Esophagus squamous epithelium (tissue), 4 donors: ENCODE measurements around the gene ARVCF.

ENCODE experiments used
- POLR2A ChIP-seq, 4 donors: fragments of 450-650 bp; IDR thresholded peaks; one replicate each; pipeline ENCODE4 v1.6.1; 2017; ENCODE audit warnings: antibody characterized with exemption in 4 of 4, mild to moderate bottlenecking in 4 of 4, moderate library complexity in 3 of 4
- TF ChIP-seq, protein P1 (sequence below), 6 experiments: fragments of 450-650 bp in 4 of 6; fragments of 200-600 bp in 2 of 6; sonication (generic) in 2 of 6; IDR thresholded peaks; one replicate each; pipeline ENCODE4 v1.5.1; 2016 to 2019; ENCODE audit warnings: antibody characterized with exemption in 6 of 6, mild to moderate bottlenecking in 4 of 6, moderate library complexity in 4 of 6

DNA sequence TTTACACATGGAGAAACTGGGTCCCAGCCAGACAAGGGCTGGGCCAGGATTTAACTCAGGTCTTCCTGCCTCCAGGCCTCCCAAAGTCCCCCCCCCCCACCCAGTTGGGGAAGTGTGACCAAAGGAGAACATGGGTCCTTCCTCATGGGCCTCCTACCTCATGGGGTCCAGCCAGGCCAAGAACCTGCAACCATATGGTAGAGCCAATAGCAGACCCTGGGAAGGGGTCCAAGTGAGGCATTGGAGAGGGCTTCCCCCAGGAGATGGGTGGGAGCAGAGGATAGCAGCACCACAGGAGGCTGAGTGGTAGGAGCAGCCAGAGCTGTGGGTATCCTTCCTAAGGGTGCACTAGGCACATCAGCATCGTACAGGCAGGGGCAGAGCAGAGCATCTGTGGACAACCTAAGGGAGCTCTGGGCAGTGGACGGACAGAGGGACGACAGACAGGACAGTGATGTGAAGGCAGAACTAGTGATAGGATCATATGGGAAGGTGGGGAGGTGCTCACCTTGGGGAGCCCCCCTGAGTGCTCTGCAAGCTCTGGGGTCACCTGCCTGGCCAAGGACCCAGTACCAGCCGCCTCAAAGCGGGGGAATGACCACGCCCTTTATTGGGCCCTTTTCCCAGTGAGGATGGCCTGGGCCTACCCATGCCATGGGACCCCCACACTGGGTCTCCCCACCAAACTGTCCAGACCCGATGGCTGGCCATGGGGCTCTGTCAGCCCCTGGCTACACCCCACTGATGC lies 4.5 kb downstream of the ARVCF start:
- no peak for TF ChIP-seq POLR2A (IDR thresholded peaks at IDR 0.05)
- TF ChIP-seq, protein P1, sequence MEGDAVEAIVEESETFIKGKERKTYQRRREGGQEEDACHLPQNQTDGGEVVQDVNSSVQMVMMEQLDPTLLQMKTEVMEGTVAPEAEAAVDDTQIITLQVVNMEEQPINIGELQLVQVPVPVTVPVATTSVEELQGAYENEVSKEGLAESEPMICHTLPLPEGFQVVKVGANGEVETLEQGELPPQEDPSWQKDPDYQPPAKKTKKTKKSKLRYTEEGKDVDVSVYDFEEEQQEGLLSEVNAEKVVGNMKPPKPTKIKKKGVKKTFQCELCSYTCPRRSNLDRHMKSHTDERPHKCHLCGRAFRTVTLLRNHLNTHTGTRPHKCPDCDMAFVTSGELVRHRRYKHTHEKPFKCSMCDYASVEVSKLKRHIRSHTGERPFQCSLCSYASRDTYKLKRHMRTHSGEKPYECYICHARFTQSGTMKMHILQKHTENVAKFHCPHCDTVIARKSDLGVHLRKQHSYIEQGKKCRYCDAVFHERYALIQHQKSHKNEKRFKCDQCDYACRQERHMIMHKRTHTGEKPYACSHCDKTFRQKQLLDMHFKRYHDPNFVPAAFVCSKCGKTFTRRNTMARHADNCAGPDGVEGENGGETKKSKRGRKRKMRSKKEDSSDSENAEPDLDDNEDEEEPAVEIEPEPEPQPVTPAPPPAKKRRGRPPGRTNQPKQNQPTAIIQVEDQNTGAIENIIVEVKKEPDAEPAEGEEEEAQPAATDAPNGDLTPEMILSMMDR (IDR thresholded peaks at IDR 0.05): no peak
